Colonic mucosa (tissue), 4 donors: ENCODE data around the gene SIPA1L3. TPM values are rescaled to one million over a fixed set of nuclear protein-coding genes. Genes with fewer than 3 reads are reported as not detected.

Source experiments
- DNase-seq: peaks from one replicate; pipeline ENCODE4 v3.0.0-alpha.2; 2020
- H3K27ac ChIP-seq: fragments of 200-600 bp; one replicate; pipeline ENCODE4 v1.8.0; 2021
- H3K27me3 ChIP-seq: fragments of 200-600 bp; one replicate; pipeline ENCODE4 v1.8.0; 2021
- H3K36me3 ChIP-seq: fragments of 200-600 bp; one replicate; pipeline ENCODE4 v1.8.0; 2021
- H3K4me1 ChIP-seq: fragments of 200-600 bp; one replicate; pipeline ENCODE4 v1.8.0; 2021; ENCODE audit warnings: mild to moderate bottlenecking
- H3K4me3 ChIP-seq: fragments of 200-600 bp; one replicate; pipeline ENCODE4 v1.8.0; 2021
- H3K9ac ChIP-seq, 2 donors: one replicate each; pipeline ENCODE4 v1.7.0; 2013; ENCODE audit warnings: control low read depth in 2 of 2, low read depth in 2 of 2, low read length in 2 of 2
- H3K9me3 ChIP-seq: fragments of 200-600 bp; one replicate; pipeline ENCODE4 v1.8.0; 2021
- intact Hi-C: fragments of 100-400 bp; cut with DNase I; formaldehyde crosslinking; loops from one replicate; pipeline ENCODE4 v1.14.1; 2022
- total RNA-seq, 2 donors: library from RNA; stranded (reverse); fragmentation: NEBNext Ultra II Directional in 1 of 2; extraction: Animal tissue kit (Norgen Biotek cat#: 25700) in 1 of 2; gene quantifications; one replicate each; pipeline ENCODE4 v1.2.1, GENCODE V29; 2021
- TF ChIP-seq, protein P1 (sequence below): fragments of 200-600 bp; IDR thresholded peaks from one replicate; pipeline ENCODE4 v1.8.0; 2022; ENCODE audit warnings: antibody characterized with exemption, mild to moderate bottlenecking
- donor health status: healthy.
- donor health status: DM: no; HTN: no; CAD: no.
- donor health status: DM: no; HTN: no; CAD: no.

Gene SIPA1L3
- total RNA-seq, 2 donors from 2014 or later: 98.6 to 113 TPM

DNA sequence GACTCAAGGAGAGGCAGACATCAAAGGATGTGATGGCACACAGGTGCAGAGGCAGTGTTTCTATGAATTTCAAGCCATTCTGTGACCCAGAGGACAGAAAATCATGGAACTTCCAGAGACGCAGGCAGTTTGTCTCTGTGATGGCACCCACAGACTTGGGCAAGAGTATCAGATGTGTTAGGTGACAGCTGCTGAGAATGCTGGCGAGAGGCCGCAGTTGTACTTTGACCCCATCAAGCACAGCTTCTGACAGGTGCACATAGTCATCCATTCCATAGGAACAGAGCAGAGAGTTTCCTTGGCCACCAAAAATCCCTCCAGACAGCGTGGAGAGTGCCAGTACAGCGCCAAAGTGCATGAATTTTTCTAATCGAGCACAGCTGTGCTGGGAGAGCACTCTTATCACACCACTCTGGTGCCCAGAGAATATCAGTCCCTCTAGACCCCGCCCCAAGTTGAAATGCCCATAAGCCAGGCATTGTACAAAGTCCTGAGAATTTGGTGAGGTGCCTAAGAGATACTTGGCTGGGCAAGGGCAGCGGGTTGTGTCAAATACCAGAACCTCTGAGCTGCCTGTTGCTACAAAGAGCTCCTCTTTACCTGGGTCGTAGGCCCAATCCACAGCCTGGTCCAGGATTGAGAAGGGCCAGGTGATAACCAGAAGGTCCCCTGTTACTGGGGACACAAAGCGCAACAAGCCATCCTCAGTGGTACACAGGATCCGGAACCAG, 13.0 kb upstream of the SIPA1L3 start:
- Histone ChIP-seq H3K36me3 (no peaks in the 10 kb centered on the region), H3K9me3 (no peaks in the 10 kb centered on the region), H3K27me3 (no peaks in the 10 kb centered on the region), H3K9ac (no peak overlapping the region), H3K27ac (no peak overlapping the region), H3K4me1 (no peaks in the 10 kb centered on the region), H3K4me3 (no peak overlapping the region)
- TF ChIP-seq, protein P1, sequence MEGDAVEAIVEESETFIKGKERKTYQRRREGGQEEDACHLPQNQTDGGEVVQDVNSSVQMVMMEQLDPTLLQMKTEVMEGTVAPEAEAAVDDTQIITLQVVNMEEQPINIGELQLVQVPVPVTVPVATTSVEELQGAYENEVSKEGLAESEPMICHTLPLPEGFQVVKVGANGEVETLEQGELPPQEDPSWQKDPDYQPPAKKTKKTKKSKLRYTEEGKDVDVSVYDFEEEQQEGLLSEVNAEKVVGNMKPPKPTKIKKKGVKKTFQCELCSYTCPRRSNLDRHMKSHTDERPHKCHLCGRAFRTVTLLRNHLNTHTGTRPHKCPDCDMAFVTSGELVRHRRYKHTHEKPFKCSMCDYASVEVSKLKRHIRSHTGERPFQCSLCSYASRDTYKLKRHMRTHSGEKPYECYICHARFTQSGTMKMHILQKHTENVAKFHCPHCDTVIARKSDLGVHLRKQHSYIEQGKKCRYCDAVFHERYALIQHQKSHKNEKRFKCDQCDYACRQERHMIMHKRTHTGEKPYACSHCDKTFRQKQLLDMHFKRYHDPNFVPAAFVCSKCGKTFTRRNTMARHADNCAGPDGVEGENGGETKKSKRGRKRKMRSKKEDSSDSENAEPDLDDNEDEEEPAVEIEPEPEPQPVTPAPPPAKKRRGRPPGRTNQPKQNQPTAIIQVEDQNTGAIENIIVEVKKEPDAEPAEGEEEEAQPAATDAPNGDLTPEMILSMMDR: no peak
- intact Hi-C loops: no loop called here
- DNase-seq: no peak

DNA sequence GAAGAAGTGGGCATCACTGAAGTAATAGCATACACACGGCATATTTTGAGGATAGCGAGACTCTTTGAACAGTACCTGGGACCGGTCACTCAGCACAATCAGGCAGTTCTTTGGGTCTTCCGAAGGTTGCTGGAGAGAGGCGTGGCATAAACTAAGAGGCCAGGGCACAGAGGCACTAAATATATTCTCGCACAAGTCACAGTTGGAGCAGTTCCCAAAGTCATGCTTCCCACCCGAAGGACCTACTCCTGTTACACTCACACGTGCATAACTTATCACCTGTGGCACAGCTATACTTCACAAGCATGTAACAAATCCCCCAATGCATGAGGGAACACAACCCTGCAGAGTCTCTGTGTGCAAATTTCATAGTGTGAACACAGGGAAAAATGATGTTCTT, 10.8 kb upstream of the SIPA1L3 start:
- no peak overlapping the region for H3K27ac ChIP-seq
- H3K4me3 ChIP-seq: no peak overlapping the region
- TF ChIP-seq, protein P1: no peak
- H3K27me3 ChIP-seq: no peaks in the 10 kb centered on the region
- no peaks in the 10 kb centered on the region for H3K9me3 ChIP-seq
- H3K36me3 ChIP-seq: no peaks in the 10 kb centered on the region
- no peaks in the 10 kb centered on the region for H3K4me1 ChIP-seq
- DNase-seq: no peak
- intact Hi-C loops: no loop called here
- H3K9ac ChIP-seq: no peak overlapping the region

DNA sequence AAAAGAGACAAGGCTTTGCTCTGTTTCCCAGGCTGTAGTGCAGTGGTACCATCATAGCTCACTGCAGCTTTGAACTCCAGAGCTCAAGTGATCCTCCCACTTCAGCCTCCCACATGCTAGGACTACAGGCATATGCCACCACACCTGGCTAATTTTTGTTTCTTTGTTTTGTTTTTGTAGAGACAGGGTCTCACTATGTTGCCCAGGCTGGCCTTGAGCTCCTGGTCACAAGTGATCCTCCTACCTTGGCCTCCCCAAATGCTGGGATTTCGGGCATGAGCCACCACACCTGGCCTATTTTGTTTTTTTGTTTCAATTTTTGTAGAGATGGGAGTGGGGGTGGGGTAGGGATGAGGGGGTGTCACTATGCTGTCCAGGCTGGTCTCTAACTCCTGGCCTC, 7.6 kb upstream of the SIPA1L3 start:
- Histone ChIP-seq H3K27me3 (no peaks in the 10 kb centered on the region), H3K9ac (no peak overlapping the region), H3K4me3 (no peak overlapping the region), H3K36me3 (no peaks in the 10 kb centered on the region), H3K27ac (no peak overlapping the region), H3K4me1 (no peaks in the 10 kb centered on the region), H3K9me3 (no peaks in the 10 kb centered on the region)
- TF ChIP-seq, protein P1: no peak
- DNase-seq: no peak
- intact Hi-C loops: no loop called here

DNA sequence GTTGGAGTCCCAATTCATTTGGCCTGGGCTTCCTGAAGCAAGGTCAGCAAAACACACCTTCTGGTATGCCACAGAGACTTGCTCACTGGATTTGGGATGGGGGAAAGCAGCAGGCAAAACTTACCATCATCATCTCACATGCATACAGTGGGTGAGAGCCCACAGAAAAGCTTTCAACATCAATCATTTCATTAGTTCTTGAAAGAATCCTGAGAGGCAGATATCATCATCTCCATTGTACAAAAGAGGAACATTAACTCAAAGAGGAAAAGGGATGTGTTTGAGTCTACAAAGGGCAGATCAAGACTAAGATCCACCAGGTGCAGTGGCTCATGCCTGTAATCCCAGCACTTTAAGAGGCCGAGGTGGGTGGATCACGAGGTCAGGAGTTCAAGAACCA, 7.0 kb upstream of the SIPA1L3 start:
- no peak overlapping the region for H3K4me3 ChIP-seq
- no peaks in the 10 kb centered on the region for H3K4me1 ChIP-seq
- intact Hi-C loops: loop anchor here (5.0 to 10.0 kb wide), 4 partner anchors 85 to 425 kb away; no protein-coding TSS in a partner anchor
- no peak overlapping the region for H3K9ac ChIP-seq
- no peaks in the 10 kb centered on the region for H3K9me3 ChIP-seq
- DNase-seq: no peak
- no peak overlapping the region for H3K27ac ChIP-seq
- H3K36me3 ChIP-seq: no peaks in the 10 kb centered on the region
- no peaks in the 10 kb centered on the region for H3K27me3 ChIP-seq
- TF ChIP-seq, protein P1: no peak

DNA sequence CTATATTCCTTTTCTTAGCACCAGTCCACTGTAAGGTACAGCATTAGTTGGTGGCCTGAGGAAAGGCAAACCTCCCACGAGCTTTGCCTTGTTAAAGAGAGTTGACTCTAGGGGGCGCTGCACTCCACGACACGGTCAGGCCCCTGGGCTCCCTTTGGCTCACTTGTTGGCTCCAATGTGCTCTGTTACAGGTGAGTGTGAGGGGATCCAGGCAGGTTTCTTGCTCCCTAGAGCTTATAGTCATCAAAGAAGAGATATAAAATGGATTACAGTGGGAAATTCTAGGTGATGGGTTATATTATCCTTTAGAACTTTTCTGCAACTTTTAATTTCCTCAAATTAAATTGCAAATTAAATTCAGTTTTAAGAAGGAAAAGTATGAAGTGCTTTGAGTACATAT, 4.3 kb upstream of the SIPA1L3 start:
- no peak overlapping the region for H3K27ac ChIP-seq
- no peak overlapping the region for H3K4me3 ChIP-seq
- no peak overlapping the region for H3K9ac ChIP-seq
- TF ChIP-seq, protein P1: peak; percentile 77
- no peaks in the 10 kb centered on the region for H3K4me1 ChIP-seq
- intact Hi-C loops: loop anchor here (5.0 to 10.0 kb wide), 4 partner anchors 82 to 422 kb away; no protein-coding TSS in a partner anchor
- DNase-seq: peak; percentile 90
- H3K36me3 ChIP-seq: no peaks in the 10 kb centered on the region
- no peaks in the 10 kb centered on the region for H3K9me3 ChIP-seq
- H3K27me3 ChIP-seq: no peaks in the 10 kb centered on the region
